ENCODE results near the gene OR8K1. TPM values are rescaled to one million over a fixed set of nuclear protein-coding genes. Genes with fewer than 3 reads are reported as not detected.

The OR8K1 gene
- not detected in 2 replicates for total RNA-seq

DNA sequence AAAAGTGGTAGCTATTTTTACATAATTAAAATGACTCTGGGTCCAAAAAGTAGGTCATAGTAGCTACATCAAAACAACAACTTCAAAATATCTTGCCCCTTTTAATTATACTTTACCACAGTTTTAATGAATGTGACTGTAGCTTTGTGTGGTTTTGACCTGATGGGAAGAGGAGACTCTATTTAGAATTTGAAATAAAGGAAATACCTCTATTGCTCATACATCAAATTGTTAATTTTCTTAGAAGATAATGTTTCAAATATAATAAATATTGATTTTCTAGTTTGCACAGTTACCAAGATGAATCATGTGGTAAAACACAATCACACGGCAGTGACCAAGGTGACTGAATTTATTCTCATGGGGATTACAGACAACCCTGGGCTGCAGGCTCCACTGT lies at the start of gene OR8K1:
TSS of gene OR8K1 (plus strand) at position 301 of the 400 bp plus-strand sequence. CDS start at position 301, 0 bp downstream.
- no peak for DNase-seq (ENCODE audit: low read depth)

DNA sequence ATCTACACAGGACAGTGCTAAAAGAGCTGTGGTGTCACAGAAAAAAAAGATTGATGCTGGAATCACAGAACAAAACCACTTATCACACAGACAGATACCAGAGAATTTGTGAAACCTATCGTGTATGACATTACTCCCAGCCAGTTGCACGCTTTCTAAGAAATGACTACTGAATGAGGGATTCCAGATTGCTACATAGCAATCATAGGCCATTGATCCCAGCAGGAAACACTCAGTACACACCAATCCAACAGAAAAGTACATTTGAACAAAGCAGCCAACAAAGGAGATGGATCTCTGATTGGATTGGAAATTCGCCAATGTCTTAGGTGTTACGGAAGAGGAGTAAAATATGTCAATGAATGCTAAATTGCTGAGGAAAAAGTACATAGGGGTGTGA lies 48.9 kb upstream of the OR8K1 start:
- no peak for DNase-seq (ENCODE audit: low read depth)

DNA sequence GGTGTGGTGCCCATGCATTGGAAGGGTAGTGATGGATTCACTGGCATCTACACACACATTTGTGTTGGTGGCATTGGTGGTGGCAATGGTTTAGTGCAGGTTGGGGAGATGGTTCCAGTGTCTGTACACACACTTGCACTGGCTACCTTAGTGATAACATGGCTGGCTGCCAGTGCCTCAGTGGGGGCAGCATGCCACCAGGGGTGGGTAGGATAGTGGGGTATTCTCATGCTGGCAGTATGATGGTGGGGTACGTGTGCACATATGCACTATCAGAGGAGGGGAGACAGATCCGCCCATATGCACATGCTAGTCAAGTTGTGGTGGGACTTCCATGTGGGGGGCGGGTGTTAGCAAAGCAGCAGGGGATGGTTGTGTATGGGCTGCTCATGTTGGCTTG lies 38.0 kb upstream of the OR8K1 start:
- no peak for DNase-seq (ENCODE audit: low read depth)

DNA sequence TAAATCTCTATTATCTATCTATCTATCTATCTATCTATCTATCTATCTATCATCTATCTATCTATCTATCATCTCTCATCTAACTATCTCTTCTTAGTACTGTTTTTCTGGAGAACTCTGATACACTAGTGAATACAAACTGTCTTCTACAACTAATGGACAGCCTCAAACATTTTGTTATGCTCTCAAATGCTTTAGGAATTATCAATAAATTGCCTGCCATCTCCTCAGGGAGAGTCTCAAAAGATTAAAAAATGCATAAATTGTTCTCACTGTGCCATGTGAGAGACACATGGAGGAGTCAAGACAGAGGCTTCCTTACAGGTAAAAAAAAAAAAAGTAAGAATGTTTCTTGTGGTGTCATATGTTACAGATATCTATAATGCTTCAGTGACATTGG lies 31.0 kb upstream of the OR8K1 start, which contains the start of gene OR8K3:
TSS of gene OR8K3 (plus strand) at position 301 of the 400 bp plus-strand sequence. CDS start 3,163 bp downstream, outside the sequence.
- no peak for DNase-seq (ENCODE audit: low read depth)

DNA sequence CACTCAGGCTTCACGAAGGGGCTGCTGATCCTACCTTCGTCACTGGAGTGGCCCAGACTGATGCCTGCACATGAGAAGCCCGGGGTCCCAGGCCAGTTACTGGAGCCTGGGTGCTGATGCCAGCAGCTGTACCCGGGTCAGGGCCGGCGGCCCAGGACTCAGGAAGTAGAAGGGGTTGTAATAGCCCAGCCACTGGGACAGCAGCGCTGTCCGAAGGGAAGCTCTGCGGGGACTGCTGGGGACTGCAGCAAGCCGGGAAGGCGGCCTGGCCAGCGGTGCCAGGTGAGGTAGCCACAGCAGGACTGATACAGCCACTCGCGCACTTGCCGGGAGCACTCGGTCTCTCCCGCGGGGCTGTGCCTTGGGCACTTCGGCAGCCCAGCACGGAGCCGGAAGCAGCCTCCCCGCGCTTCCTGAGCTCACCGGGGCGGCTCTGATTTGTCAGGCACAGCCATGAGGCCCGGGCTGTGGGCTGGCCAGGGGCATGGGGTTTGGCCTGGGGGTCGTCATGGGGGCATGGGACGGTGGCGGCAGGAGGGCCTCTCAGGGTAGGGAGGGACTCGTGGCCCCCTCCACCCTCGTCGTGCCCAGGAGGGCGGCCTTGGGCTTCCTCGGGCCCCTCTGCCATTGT lies 13.9 kb upstream of the OR8K1 start:
- no peak for DNase-seq (ENCODE audit: low read depth)

DNA sequence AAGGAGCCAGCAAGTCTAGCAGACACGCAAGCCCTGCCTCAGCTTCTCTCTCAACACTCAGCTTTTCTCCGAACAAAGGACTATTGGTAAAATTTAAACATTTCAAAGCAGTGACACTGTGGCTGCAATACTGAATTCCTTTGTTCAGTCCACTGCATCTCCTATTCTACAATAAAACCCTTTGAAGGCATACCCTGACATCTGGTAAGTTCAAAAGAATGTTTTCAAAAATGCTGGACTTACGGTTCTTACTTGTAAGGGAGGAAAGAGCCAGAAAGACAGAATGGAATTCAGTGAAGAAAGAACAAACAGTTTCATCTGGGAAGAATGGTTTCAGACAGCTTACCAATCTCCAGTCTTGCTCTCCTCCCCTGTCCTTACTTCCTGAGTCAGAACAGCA lies 12.7 kb upstream of the OR8K1 start:
- no peak for DNase-seq (ENCODE audit: low read depth)

DNA sequence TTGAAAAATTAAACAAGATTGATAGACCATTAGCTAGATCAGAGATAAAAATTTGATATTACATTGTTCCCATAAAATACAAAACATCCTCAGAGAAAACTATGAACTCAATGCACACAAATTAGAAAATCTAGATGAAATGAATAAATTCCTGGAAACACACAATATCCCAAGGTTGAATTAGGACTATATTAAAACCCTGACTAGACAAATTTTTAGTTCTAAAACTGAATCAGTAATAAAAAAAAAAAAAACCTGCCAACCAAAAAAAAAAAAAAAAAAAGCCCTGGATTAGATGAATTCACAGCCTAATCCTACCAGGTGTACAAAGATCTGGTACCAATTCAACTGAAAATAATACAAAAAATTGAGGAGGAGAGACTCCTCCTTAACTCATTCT lies 5.5 kb upstream of the OR8K1 start:
- no peak for DNase-seq (ENCODE audit: low read depth)

DNA sequence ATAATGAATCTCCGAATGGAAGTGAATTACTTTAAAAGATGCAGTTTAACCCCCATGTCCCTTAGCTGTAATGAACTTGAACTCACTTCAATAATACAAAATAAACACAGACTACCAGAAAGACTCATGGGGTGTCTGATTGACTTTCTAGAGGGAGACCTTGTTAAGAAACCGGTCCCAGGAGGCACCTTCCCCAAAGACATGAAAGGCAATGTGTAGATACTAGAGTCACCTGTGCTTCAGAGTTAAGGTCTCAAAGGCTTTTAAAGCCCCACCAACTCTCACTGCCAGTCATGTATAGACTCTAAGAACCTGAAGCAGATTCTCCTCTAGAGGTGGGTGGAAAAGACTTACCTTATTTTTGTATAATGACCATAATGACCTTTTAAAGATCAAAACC lies 8.2 kb downstream of the OR8K1 start, which contains the start of gene OR8J1:
TSS of gene OR8J1 (plus strand) at position 301 of the 400 bp plus-strand sequence. CDS start 5,956 bp downstream, outside the sequence.
- DNase-seq (ENCODE audit: low read depth) = no peak

DNA sequence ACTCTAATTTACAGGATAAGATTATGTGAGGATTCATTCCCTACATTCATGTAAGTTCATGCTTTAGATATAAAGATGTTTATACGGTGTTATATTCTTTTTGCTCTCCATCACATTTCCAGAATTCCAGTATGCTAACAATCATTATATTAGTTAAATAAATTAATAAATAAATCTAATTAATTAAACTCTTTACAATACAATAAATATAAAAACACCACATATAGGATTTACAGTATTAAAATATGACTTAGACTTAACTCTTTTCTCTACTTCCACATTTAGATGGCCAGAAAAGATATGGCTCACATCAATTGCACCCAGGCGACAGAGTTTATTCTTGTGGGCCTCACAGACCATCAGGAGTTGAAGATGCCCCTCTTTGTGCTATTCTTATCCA lies 29.5 kb downstream of the OR8K1 start, which contains the start of gene OR8U1:
TSS of gene OR8U1 (plus strand) at position 301 of the 400 bp plus-strand sequence. CDS start at position 301, 0 bp downstream.
- DNase-seq (ENCODE audit: low read depth) = no peak

DNA sequence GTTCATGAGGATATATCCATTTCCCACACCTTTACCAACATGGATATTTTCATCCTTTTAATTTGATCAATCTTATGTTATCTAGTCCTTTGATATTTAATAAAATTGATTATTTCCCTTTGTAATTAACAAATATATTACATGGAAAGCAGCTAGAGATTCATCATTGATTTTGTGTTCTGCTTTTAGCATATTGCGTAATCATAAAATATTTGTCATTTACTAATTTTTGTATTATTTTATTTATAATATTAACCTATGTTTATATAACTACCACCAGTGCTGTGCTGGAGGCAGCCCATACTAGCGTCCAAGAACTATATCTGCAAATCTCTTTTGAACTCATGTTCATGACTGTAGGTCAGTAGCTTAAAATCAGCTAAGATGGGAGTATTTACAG lies 34.3 kb downstream of the OR8K1 start:
- DNase-seq (ENCODE audit: low read depth) = no peak

DNA sequence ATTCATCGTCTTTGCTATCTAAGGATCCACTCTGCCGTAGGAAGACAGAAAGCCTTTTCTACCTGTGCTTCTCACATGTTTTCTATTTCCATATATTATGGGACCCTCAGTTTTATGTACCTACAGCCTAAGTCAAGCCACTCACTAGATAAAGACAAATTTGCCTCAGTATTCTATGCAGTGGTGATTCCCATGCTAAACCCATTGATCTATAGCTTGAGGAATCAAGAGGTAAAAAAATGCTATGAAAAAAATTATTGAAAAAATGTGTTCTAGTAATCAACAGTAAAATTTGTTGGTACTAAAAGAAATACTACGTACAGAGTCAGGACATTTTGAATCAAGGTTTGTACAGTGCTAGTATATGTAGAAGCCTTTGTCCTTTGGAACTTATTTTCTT lies 48.5 kb downstream of the OR8K1 start:
- DNase-seq (ENCODE audit: low read depth) = no peak

DNA sequence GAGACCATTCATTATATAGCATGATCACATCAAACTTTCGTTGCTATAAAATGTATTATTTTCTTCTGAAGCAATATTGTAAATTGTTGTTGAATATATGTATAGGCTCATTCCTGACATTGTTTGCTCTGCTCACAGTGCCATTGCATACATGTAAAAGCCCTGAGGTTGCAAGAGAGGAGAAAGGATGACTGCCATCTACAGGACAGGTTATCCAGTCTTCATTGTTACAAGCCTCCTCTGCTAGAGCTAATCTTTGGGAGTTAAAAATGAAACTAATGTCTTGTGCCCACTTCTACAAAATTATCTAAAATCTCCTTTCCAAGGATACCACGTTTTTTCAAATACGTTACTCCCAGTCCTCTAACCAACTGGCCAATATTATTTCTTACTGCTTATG lies 50.2 kb downstream of the OR8K1 start:
- DNase-seq (ENCODE audit: low read depth) = no peak

Other genes with a start within 250 kb of the OR8K1 start
- not detected in 2 replicates for gene OR8H2, start 242.4 kb upstream of the OR8K1 start, total RNA-seq
- not detected in 2 replicates for gene OR8H3, start 223.7 kb upstream of the OR8K1 start, total RNA-seq
- gene OR8J3, start 205.8 kb upstream of the OR8K1 start, total RNA-seq = not detected in 2 replicates
- gene OR8K5, start 185.7 kb upstream of the OR8K1 start, total RNA-seq = not detected in 2 replicates
- gene OR5J2, start 169.4 kb upstream of the OR8K1 start, total RNA-seq = not detected in 2 replicates
- gene OR5T2, start 111.8 kb upstream of the OR8K1 start, total RNA-seq = not detected in 2 replicates
- gene OR5T3, start 93.8 kb upstream of the OR8K1 start, total RNA-seq = not detected in 2 replicates
- gene OR5T1, start 71.9 kb upstream of the OR8K1 start, total RNA-seq = not detected in 2 replicates
- not detected in 2 replicates for gene OR8H1, start 53.8 kb upstream of the OR8K1 start, total RNA-seq
- gene OR8K3, start 30.9 kb upstream of the OR8K1 start, total RNA-seq = not detected in 2 replicates
- gene OR8J1, start 8.3 kb downstream of the OR8K1 start, total RNA-seq = not detected in 2 replicates
- not detected in 2 replicates for gene OR8U1, start 29.6 kb downstream of the OR8K1 start, total RNA-seq
- gene OR5AL1, start 66.7 kb downstream of the OR8K1 start, total RNA-seq = not detected in 2 replicates
- not detected in 2 replicates for gene OR5M3, start 127.3 kb downstream of the OR8K1 start, total RNA-seq
- gene OR5M8, start 145.3 kb downstream of the OR8K1 start, total RNA-seq = not detected in 2 replicates
- gene OR5M11, start 197.2 kb downstream of the OR8K1 start, total RNA-seq = not detected in 2 replicates
- gene OR5M10, start 231.7 kb downstream of the OR8K1 start, total RNA-seq = not detected in 2 replicates